ENCODE data around the gene MMD.
"Not testable (repeated sequence)": the region's sequence is repeated elsewhere in the genome, so short reads cannot be mapped to it uniquely, and the experiment has no call there.

MMD gene

DNA sequence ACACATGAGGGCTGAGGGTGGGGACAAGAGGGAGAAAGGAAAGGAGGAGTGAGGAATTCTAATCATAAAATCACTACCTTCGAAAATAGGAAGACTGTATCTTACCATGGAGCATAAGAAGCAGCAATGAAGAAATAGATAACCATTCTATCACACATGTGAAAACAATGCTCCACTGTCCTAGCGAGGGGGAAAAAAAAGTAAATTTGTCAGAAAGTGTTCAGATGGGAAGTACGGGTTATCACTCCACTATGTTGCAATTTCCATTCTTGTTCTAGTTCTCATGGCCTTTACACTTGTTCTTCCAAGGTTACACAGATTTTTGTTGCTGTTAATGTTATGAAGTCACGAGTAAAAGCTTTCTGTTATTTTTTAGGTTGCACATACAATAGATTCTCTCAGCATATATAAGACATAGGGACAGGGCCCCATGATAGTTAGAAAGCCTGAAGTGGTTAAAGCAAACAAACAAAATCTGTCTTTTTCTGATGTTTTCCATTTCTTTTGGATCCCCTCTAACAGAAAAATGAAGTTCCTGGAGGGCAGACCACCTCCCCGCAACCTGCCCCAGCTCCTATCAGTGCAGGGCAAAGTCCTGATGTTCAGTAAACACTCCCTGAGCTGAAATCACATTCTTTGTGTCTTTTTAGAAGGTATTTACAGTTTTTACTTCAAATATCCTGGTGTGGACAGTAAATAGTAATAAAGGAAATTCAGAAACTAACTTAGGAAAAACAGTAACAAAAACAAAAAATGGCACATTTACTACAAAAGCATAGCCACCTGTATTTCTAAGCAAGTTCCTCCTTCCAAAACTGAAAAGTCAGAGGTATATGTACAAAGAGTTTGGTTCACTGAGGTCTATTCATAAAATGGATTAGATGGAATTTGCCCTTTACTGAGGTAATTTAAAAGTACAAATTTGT, 13.7 kb downstream of the MMD start:
- no peak overlapping the region for H2AFZ ChIP-seq (ENCODE audit: low read length, unreplicated experiment)
- H3K4me1 ChIP-seq (ENCODE audit: control insufficient read depth, insufficient read depth, low read length, unreplicated experiment) = peaks cover 16% of the 10 kb centered on the region
- no peak overlapping the region for H3K27ac ChIP-seq (ENCODE audit: low read depth, low read length)
- no peaks in the 10 kb centered on the region for H3K79me2 ChIP-seq (ENCODE audit: control insufficient read depth, insufficient read depth, low read length, unreplicated experiment)
- no peak overlapping the region for H3K4me3 ChIP-seq (ENCODE audit: low read depth, low read length)
- peaks cover 48% of the 10 kb centered on the region for H3K36me3 ChIP-seq (ENCODE audit: insufficient read depth, low read length)
- no peaks in the 10 kb centered on the region for H3K27me3 ChIP-seq (ENCODE audit: insufficient read depth, low read length)

DNA sequence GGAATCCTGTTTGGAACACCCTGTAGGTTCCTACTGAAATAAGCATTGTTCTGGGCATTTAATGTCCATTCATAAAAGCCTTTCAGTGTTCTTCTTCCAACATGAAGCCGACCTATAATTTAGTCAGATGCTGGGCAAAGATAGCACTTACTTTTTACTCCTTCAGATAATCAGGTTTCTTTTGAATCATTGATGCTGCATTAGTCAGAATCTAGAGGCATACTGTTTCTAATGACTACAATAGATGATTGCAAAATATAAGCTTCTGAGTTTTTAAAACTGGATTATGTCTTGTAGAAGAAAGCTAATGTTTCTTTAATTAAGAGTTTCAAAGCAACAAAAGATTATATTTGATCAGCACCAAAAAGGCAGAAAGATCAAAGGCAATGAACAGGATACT, 16.0 kb downstream of the MMD start:
- H3K79me2 ChIP-seq (ENCODE audit: control insufficient read depth, insufficient read depth, low read length, unreplicated experiment) = no peaks in the 10 kb centered on the region
- H3K4me3 ChIP-seq (ENCODE audit: low read depth, low read length) = no peak overlapping the region
- H3K36me3 ChIP-seq (ENCODE audit: insufficient read depth, low read length) = peaks cover 48% of the 10 kb centered on the region
- peaks cover 1% of the 10 kb centered on the region for H3K4me1 ChIP-seq (ENCODE audit: control insufficient read depth, insufficient read depth, low read length, unreplicated experiment)
- H3K27ac ChIP-seq (ENCODE audit: low read depth, low read length) = no peak overlapping the region
- H2AFZ ChIP-seq (ENCODE audit: low read length, unreplicated experiment) = no peak overlapping the region
- no peaks in the 10 kb centered on the region for H3K27me3 ChIP-seq (ENCODE audit: insufficient read depth, low read length)

DNA sequence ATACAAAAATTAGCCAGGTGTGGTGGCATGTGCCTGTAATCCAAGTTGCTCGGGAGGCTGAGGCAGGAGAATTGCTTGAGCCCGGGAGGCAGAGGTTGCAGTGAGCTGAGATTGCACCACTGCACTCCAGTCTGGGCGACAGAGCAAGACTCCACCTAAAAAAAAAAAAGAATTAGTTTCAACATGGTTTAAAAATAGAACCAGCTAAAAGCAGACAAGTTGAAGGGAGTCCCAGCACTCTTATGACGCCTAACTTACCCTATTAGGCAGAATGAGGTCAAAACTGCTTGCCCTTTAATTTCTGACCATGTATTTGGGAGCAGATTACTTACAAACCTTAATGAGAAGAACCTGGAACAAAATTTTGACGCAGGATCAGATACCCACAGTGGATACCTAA, 17.4 kb downstream of the MMD start:
- not testable (repeated sequence) for H2AFZ ChIP-seq (ENCODE audit: low read length, unreplicated experiment); H3K4me3 ChIP-seq (ENCODE audit: low read depth, low read length); H3K27me3 ChIP-seq (ENCODE audit: insufficient read depth, low read length); H3K4me1 ChIP-seq (ENCODE audit: control insufficient read depth, insufficient read depth, low read length, unreplicated experiment); H3K79me2 ChIP-seq (ENCODE audit: control insufficient read depth, insufficient read depth, low read length, unreplicated experiment); H3K27ac ChIP-seq (ENCODE audit: low read depth, low read length)
- H3K36me3 ChIP-seq (ENCODE audit: insufficient read depth, low read length) = peaks cover 44% of the 10 kb centered on the region

- Histone ChIP-seq H3K79me2 (ENCODE audit: control insufficient read depth, insufficient read depth, low read length, unreplicated experiment) (no peaks in the 10 kb centered on the region), H3K36me3 (ENCODE audit: insufficient read depth, low read length) (peaks cover 37% of the 10 kb centered on the region), H2AFZ (ENCODE audit: low read length, unreplicated experiment) (no peak overlapping the region), H3K27me3 (ENCODE audit: insufficient read depth, low read length) (no peaks in the 10 kb centered on the region), H3K4me3 (ENCODE audit: low read depth, low read length) (no peak overlapping the region), H3K4me1 (ENCODE audit: control insufficient read depth, insufficient read depth, low read length, unreplicated experiment) (no peaks in the 10 kb centered on the region), H3K27ac (ENCODE audit: low read depth, low read length) (no peak overlapping the region)
Observed at GRCh38 chr17:55402374-55402773, 19.3 kb downstream of the MMD start.

DNA sequence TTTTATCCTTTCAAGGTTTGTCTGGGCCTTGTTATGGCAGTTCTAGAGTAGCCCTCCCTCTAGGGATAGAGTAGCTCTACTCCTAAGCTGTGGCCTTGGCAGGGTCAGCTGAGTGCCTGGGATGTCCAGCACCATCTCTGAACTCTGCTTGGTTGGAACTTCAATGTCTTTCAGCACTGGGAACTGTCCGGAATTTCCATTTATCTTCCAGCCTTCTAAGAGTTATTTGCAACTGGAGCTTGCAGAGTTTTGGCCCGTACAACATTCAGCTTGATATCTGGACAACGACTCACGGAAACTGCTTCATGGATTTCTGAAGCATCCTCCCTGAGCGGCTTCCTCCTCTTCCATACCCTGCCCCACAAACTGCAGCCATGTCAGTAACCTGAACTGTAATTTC, 22.9 kb downstream of the MMD start:
- H3K79me2 ChIP-seq (ENCODE audit: control insufficient read depth, insufficient read depth, low read length, unreplicated experiment) = no peaks in the 10 kb centered on the region
- H3K36me3 ChIP-seq (ENCODE audit: insufficient read depth, low read length) = peaks cover 39% of the 10 kb centered on the region; the same call in 1 of the 2 replicates
- no peaks in the 10 kb centered on the region for H3K4me1 ChIP-seq (ENCODE audit: control insufficient read depth, insufficient read depth, low read length, unreplicated experiment)
- no peak overlapping the region for H2AFZ ChIP-seq (ENCODE audit: low read length, unreplicated experiment)
- H3K27me3 ChIP-seq (ENCODE audit: insufficient read depth, low read length) = no peaks in the 10 kb centered on the region
- H3K27ac ChIP-seq (ENCODE audit: low read depth, low read length) = no peak overlapping the region
- no peak overlapping the region for H3K4me3 ChIP-seq (ENCODE audit: low read depth, low read length)

DNA sequence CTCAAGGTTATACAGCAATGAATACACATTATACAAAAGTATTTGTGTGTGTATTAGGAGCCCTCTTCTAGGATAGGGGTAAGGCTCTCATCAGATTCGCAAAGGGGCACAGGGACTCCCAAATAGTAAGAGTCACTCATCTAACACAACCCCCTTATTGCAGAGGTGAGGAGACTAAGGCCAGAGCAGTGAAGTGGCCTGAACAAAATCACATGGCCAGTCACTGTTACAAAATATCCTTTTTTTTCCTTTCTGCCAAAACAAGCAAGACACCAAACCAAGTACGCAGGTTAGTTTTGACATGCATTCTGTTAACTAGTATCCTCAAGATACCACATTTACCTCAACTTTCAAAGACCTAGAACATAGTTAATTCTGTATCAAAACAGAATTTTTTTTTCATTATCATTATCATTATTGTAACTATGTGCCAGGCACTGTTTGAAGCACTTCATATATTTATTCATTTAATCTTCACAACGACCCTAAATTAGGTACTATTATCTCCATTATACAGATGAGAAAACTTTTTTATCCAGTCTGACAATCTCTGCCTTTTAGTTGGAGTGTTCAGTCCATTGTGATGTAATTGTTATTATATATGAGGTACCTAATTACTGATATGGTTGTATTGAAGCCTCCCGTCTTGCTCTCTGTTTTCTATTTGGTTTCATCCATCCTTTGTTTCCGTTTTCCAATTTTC, 25.7 kb downstream of the MMD start:
- no peak overlapping the region for H3K4me3 ChIP-seq (ENCODE audit: low read depth, low read length)
- H2AFZ ChIP-seq (ENCODE audit: low read length, unreplicated experiment) = no peak overlapping the region
- H3K4me1 ChIP-seq (ENCODE audit: control insufficient read depth, insufficient read depth, low read length, unreplicated experiment) = no peaks in the 10 kb centered on the region
- H3K36me3 ChIP-seq (ENCODE audit: insufficient read depth, low read length) = peaks cover 36% of the 10 kb centered on the region
- H3K27ac ChIP-seq (ENCODE audit: low read depth, low read length) = no peak overlapping the region
- H3K27me3 ChIP-seq (ENCODE audit: insufficient read depth, low read length) = no peaks in the 10 kb centered on the region
- H3K79me2 ChIP-seq (ENCODE audit: control insufficient read depth, insufficient read depth, low read length, unreplicated experiment) = no peaks in the 10 kb centered on the region

GRCh38 chr17:55394357-55395021, 27.1 kb downstream of the MMD start:
- H3K79me2 ChIP-seq (ENCODE audit: control insufficient read depth, insufficient read depth, low read length, unreplicated experiment) = no peaks in the 10 kb centered on the region
- no peak overlapping the region for H3K27ac ChIP-seq (ENCODE audit: low read depth, low read length)
- no peaks in the 10 kb centered on the region for H3K4me1 ChIP-seq (ENCODE audit: control insufficient read depth, insufficient read depth, low read length, unreplicated experiment)
- no peak overlapping the region for H3K4me3 ChIP-seq (ENCODE audit: low read depth, low read length)
- no peak overlapping the region for H2AFZ ChIP-seq (ENCODE audit: low read length, unreplicated experiment)
- H3K27me3 ChIP-seq (ENCODE audit: insufficient read depth, low read length) = no peaks in the 10 kb centered on the region
- H3K36me3 ChIP-seq (ENCODE audit: insufficient read depth, low read length) = peaks cover 28% of the 10 kb centered on the region

DNA sequence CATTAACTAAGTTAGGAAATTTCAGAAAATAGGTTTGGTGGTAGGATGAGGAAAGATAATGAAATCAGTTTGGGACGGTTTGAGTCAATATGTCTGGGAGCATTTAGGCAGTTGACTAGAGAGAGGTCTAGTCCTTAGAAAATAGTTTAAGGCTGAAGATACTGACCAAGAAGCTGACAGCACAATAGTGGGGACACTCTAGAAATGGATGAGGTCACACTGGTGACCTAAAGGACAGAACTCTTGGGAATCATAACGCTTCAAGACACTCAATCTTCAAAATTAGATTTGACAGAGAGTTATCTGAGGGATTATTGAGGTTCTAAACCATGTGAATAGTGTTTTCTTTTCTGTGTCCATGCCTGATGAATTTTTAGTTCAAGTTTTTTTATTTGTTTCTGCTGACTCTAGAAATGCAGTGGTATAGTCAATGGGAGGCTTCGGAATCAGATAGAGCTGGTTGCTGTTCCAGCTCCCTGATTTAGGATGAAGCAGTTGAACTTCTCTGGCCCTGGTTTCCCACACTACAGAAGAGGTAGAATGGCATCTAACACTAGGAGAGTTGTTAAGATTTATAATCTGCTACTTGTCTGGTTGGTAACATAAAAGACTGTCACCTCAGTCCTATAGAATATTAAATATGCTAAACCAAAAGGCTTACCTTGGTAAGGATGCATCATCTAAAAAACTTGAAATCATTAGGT, 29.7 kb downstream of the MMD start:
- H3K27me3 ChIP-seq (ENCODE audit: insufficient read depth, low read length) = no peaks in the 10 kb centered on the region
- H2AFZ ChIP-seq (ENCODE audit: low read length, unreplicated experiment) = no peak overlapping the region
- H3K4me3 ChIP-seq (ENCODE audit: low read depth, low read length) = no peak overlapping the region
- no peak overlapping the region for H3K27ac ChIP-seq (ENCODE audit: low read depth, low read length)
- H3K79me2 ChIP-seq (ENCODE audit: control insufficient read depth, insufficient read depth, low read length, unreplicated experiment) = no peaks in the 10 kb centered on the region
- H3K4me1 ChIP-seq (ENCODE audit: control insufficient read depth, insufficient read depth, low read length, unreplicated experiment) = no peaks in the 10 kb centered on the region
- peaks cover 17% of the 10 kb centered on the region for H3K36me3 ChIP-seq (ENCODE audit: insufficient read depth, low read length)

DNA sequence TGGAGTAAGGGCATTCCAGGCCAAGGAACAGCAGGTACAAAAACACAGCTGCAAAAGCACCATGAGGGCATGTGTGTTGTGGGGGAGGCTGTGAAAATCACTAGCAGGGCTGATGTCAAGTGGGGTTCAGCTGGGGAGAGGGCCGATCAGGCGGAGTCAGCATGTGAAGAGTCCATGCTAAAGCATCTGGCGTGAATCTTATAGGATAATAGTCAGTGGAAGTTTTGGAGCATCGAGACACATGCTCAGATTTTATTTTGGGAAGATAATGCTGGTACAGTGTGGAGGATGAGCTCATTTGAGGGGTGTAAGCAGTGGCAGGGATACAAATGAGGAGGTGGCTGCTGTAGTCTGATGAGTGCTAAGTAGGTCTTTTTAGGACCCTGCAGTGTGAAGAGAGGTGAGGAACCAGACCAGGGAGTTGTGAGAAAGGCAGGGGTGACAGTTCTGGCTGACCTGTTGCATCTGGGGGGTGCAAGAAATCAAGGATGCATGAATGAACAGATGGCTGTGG, 30.3 kb downstream of the MMD start:
- Histone ChIP-seq H3K27ac (ENCODE audit: low read depth, low read length) (no peak overlapping the region), H3K79me2 (ENCODE audit: control insufficient read depth, insufficient read depth, low read length, unreplicated experiment) (no peaks in the 10 kb centered on the region), H3K4me3 (ENCODE audit: low read depth, low read length) (no peak overlapping the region), H3K36me3 (ENCODE audit: insufficient read depth, low read length) (peaks cover 17% of the 10 kb centered on the region), H3K4me1 (ENCODE audit: control insufficient read depth, insufficient read depth, low read length, unreplicated experiment) (no peaks in the 10 kb centered on the region), H2AFZ (ENCODE audit: low read length, unreplicated experiment) (no peak overlapping the region), H3K27me3 (ENCODE audit: insufficient read depth, low read length) (no peaks in the 10 kb centered on the region)

DNA sequence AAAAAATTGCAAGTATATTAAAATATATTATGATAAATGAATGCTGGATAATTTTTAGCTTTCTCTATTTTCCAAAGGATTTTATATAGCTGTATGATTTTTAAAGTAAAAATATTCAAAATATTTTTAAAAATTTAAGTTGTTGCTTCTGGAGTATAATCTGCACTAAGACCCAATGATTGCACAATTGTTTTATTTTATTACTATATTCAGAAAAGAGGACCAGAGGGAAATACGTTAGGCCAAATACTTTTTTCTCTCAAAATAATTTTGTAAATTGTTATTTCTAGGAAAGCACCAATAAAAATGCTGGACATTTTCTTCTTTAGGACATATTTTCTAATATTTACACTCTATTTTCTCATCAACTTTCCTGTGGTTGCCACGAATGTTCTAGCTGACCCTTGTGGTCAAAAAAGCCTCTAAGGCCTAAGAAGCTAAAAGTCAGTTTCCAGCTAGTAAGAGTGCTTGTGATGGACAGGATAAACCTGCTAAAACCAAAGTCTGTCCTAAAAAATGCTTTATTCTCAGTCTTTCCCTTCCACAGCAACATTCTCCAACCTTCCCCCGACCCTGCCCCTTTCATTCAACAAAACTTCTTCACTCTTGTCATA, 31.2 kb downstream of the MMD start:
- H3K79me2 ChIP-seq (ENCODE audit: control insufficient read depth, insufficient read depth, low read length, unreplicated experiment) = no peaks in the 10 kb centered on the region
- H3K27ac ChIP-seq (ENCODE audit: low read depth, low read length) = no peak overlapping the region
- H3K36me3 ChIP-seq (ENCODE audit: insufficient read depth, low read length) = peaks cover 17% of the 10 kb centered on the region
- no peak overlapping the region for H3K4me3 ChIP-seq (ENCODE audit: low read depth, low read length)
- no peaks in the 10 kb centered on the region for H3K27me3 ChIP-seq (ENCODE audit: insufficient read depth, low read length)
- H3K4me1 ChIP-seq (ENCODE audit: control insufficient read depth, insufficient read depth, low read length, unreplicated experiment) = no peaks in the 10 kb centered on the region
- H2AFZ ChIP-seq (ENCODE audit: low read length, unreplicated experiment) = no peak overlapping the region

Measured in ACC112 (cell line).